IMR-90 (cell line): ENCODE data around the gene MYH13. TPM values are rescaled to one million over a fixed set of nuclear protein-coding genes. Genes with fewer than 3 reads are reported as not detected.

Source experiments
- ATAC-seq: fragments of 200-7000 bp; cut with Tn5 transposase; 2 replicates; pipeline ENCODE4 v1.9.1; 2020; ENCODE audit warnings: low read depth, mild to moderate bottlenecking, moderate library complexity
- BruUV-seq: library from RNA; stranded (reverse); fragments of 400-500 nt; replicated peaks from 2 replicates; lab custom pipeline; 2021; lab: Mats Ljungman, UMichigan
- CTCF ChIA-PET: fragments of 300-600 bp; formaldehyde crosslinking; extraction: SDS; loops from one replicate; lab custom pipeline; 2021; ENCODE audit warnings: antibody characterized with exemption; lab: Yijun Ruan, JAX
- POLR2A ChIA-PET: fragments of 300-600 bp; sonication (Branson Sonifier 250); formaldehyde crosslinking; loops from one replicate; lab custom pipeline; 2022; ENCODE audit warnings: antibody characterized with exemption; ENCODE audit not compliant: unreplicated experiment; lab: Charles Lee
- DNase-seq: peaks from one replicate; pipeline ENCODE4 v3.0.0; 2013
- H2AFZ ChIP-seq: replicated peaks from 2 replicates; pipeline ENCODE3; 2013; ENCODE audit warnings: low read length, mild to moderate bottlenecking; ENCODE audit not compliant: poor library complexity
- H2AK5ac ChIP-seq: 2 replicates; pipeline ENCODE4 v1.6.1; 2013; ENCODE audit warnings: low read depth, low read length, inconsistent platforms
- H2AK9ac ChIP-seq: replicated peaks from 2 replicates; pipeline ENCODE3; 2013; ENCODE audit warnings: mild to moderate bottlenecking, low read depth, low read length, moderate library complexity; ENCODE audit not compliant: poor library complexity
- H2BK120ac ChIP-seq: 2 replicates; pipeline ENCODE4 v1.6.1; 2013; ENCODE audit warnings: low read depth, low read length, inconsistent platforms
- H2BK15ac ChIP-seq: 3 replicates; pipeline ENCODE4 v1.6.1; 2013; ENCODE audit warnings: low read depth, low read length, inconsistent platforms
- H2BK20ac ChIP-seq: 2 replicates; pipeline ENCODE4 v1.6.1; 2013; ENCODE audit warnings: low read depth, mild to moderate bottlenecking, inconsistent platforms, low read length, moderate library complexity
- H2BK5ac ChIP-seq: 2 replicates; pipeline ENCODE4 v1.6.1; 2013; ENCODE audit warnings: mild to moderate bottlenecking, low read depth, low read length, inconsistent platforms; ENCODE audit not compliant: poor library complexity, severe bottlenecking
- H3K14ac ChIP-seq: replicated peaks from 2 replicates; pipeline ENCODE4 v1.6.1; 2013; ENCODE audit warnings: low read depth, low read length, inconsistent platforms
- H3K18ac ChIP-seq: 2 replicates; pipeline ENCODE4 v1.6.1; 2013; ENCODE audit warnings: low read depth, low read length, control low read depth
- H3K23ac ChIP-seq: 2 replicates; pipeline ENCODE4 v1.6.1; 2013; ENCODE audit warnings: low read depth, low read length, inconsistent platforms
- H3K27ac ChIP-seq: 2 replicates; pipeline ENCODE4 v1.5.1; 2013; ENCODE audit warnings: mild to moderate bottlenecking, control low read depth, low read length; ENCODE audit not compliant: insufficient read depth
- H3K27me3 ChIP-seq: 2 replicates; pipeline ENCODE4 v1.6.1; 2013; ENCODE audit warnings: low read length; ENCODE audit not compliant: control insufficient read depth, insufficient read depth
- H3K36me3 ChIP-seq: 2 replicates; pipeline ENCODE4 v1.6.1; 2013; ENCODE audit warnings: low read length, mixed read lengths; ENCODE audit not compliant: control insufficient read depth, insufficient read depth
- H3K4ac ChIP-seq: 2 replicates; pipeline ENCODE4 v1.6.1; 2013; ENCODE audit warnings: low read depth, low read length, inconsistent platforms
- H3K4me1 ChIP-seq: 2 replicates; pipeline ENCODE4 v1.6.1; 2013; ENCODE audit warnings: low read length, mixed read lengths; ENCODE audit not compliant: control insufficient read depth, insufficient read depth
- H3K4me2 ChIP-seq: 2 replicates; pipeline ENCODE4 v1.6.1; 2013; ENCODE audit warnings: low read depth, mild to moderate bottlenecking, control low read depth, low read length, moderate library complexity
- H3K4me3 ChIP-seq: 2 replicates; pipeline ENCODE4 v1.5.1; 2013; ENCODE audit warnings: low read depth, mild to moderate bottlenecking, control low read depth, low read length, moderate library complexity; ENCODE audit not compliant: insufficient read depth
- H3K56ac ChIP-seq: 2 replicates; pipeline ENCODE4 v1.6.1; 2013; ENCODE audit warnings: low read length, inconsistent platforms; ENCODE audit not compliant: insufficient read depth; ENCODE audit errors: extremely low read depth
- H3K79me1 ChIP-seq, 2 experiments: 2 replicates each; pipeline ENCODE4 v1.6.1; 2013; ENCODE audit warnings: low read length in 2 of 2, inconsistent platforms in 1 of 2, low read depth in 1 of 2
- H3K9ac ChIP-seq: 2 replicates; pipeline ENCODE4 v1.6.1; 2013; ENCODE audit warnings: low read depth, low read length, control low read depth
- H3K9me1 ChIP-seq: 2 replicates; pipeline ENCODE4 v1.6.1; 2013; ENCODE audit warnings: low read length, inconsistent platforms; ENCODE audit not compliant: insufficient read depth
- H3K9me3 ChIP-seq: 2 replicates; pipeline ENCODE4 v1.6.1; 2013; ENCODE audit warnings: low read length; ENCODE audit not compliant: control insufficient read depth, insufficient read depth
- H4K20me1 ChIP-seq: 2 replicates; pipeline ENCODE4 v1.6.1; 2013; ENCODE audit warnings: low read length, inconsistent platforms; ENCODE audit not compliant: insufficient read depth
- H4K5ac ChIP-seq: 2 replicates; pipeline ENCODE4 v1.6.1; 2013; ENCODE audit warnings: mild to moderate bottlenecking, low read depth, low read length, control low read depth
- H4K8ac ChIP-seq, 2 experiments: 2 replicates each; pipeline ENCODE4 v1.6.1; 2013; ENCODE audit warnings: low read depth in 2 of 2, low read length in 2 of 2, control low read depth in 1 of 2, inconsistent platforms in 1 of 2
- H4K91ac ChIP-seq: 2 replicates; pipeline ENCODE4 v1.6.1; 2013; ENCODE audit warnings: low read depth, low read length, inconsistent platforms; ENCODE audit not compliant: insufficient read depth
- BHLHE40 ChIP-seq: fragments of 150-350 bp; IDR thresholded peaks from 2 replicates; pipeline ENCODE4 v1.6.1; 2016; ENCODE audit warnings: mild to moderate bottlenecking, low read depth, low read length
- CEBPB ChIP-seq: IDR thresholded peaks from 2 replicates; pipeline ENCODE4 v1.6.1; 2012; ENCODE audit warnings: low read depth, low read length, improper control_type of control experiment
- FOS ChIP-seq: fragments of 150-350 bp; IDR thresholded peaks from 2 replicates; pipeline ENCODE4 v1.6.1; 2016; ENCODE audit warnings: low read depth, low read length
- MAFK ChIP-seq: IDR thresholded peaks from 2 replicates; pipeline ENCODE4 v1.6.1; 2012; ENCODE audit warnings: low read depth, low read length, improper control_type of control experiment
- MAZ ChIP-seq: IDR thresholded peaks from 2 replicates; pipeline ENCODE4 v1.6.1; 2012; ENCODE audit warnings: low read depth, mild to moderate bottlenecking, low read length, improper control_type of control experiment, moderate library complexity, borderline replicate concordance
- MXI1 ChIP-seq: IDR thresholded peaks from 2 replicates; pipeline ENCODE4 v1.6.1; 2012; ENCODE audit warnings: low read depth, mild to moderate bottlenecking, low read length, moderate library complexity, borderline replicate concordance
- NFE2L2 ChIP-seq: fragments of 150-350 bp; IDR thresholded peaks from 2 replicates; pipeline ENCODE4 v1.6.1; 2016; ENCODE audit warnings: low read depth, mild to moderate bottlenecking, low read length
- POLR2A ChIP-seq: IDR thresholded peaks from 2 replicates; pipeline ENCODE4 v1.6.1; 2012; ENCODE audit warnings: mild to moderate bottlenecking, low read depth, low read length
- RAD21 ChIP-seq: IDR thresholded peaks from 2 replicates; pipeline ENCODE4 v1.6.1; 2012; ENCODE audit warnings: low read length, improper control_type of control experiment
- RFX5 ChIP-seq: IDR thresholded peaks from 2 replicates; pipeline ENCODE4 v1.8.0; 2012; ENCODE audit warnings: low read depth, mild to moderate bottlenecking, low read length, moderate library complexity
- SMC3 ChIP-seq: fragments of 150-350 bp; IDR thresholded peaks from 2 replicates; pipeline ENCODE4 v1.6.1; 2016; ENCODE audit warnings: low read depth, mild to moderate bottlenecking, antibody characterized with exemption, low read length, moderate library complexity
- WGBS, 2 experiments: methylation state at CpG; one replicate each; pipeline versions ENCODE4 v1.1.5 to v1.1.7; 2013; ENCODE audit warnings: missing lambda C conversion rate in 2 of 2; ENCODE audit not compliant: insufficient read length in 1 of 2; ENCODE audit errors: extremely low coverage in 2 of 2; 5-methylcytosine and 5-hydroxymethylcytosine counted together
- dilution Hi-C: fragments of 300-500 bp; cut with HindIII; formaldehyde crosslinking; loops from one replicate; pipeline ENCODE4 v1.14.3; 2018; ENCODE audit warnings: low sequenced_read_pairs; ENCODE audit not compliant: unreplicated experiment
- in situ Hi-C: fragments of 300-500 bp; cut with MboI; formaldehyde crosslinking; loops from 3 replicates; pipeline ENCODE4 v1.14.3; 2019; ENCODE audit warnings: low sequenced_read_pairs, inconsistent platforms, mixed read lengths
- intact Hi-C: fragments of 100-400 bp; cut with micrococcal nuclease; formaldehyde crosslinking; loops from 2 replicates; pipeline ENCODE4 v1.10.0; 2022
- polyA plus RNA-seq, 3 experiments: library from polyadenylated mRNA; depleted of rRNA; stranded (reverse); fragments of >200 nt; gene quantifications; 2 replicates each; pipeline ENCODE4 v1.2.3, GENCODE V29; 2012; ENCODE audit warnings: low replicate concordance in 1 of 3
- total RNA-seq: library from RNA; depleted of rRNA; stranded (reverse); fragments of >200 nt; gene quantifications from 2 replicates; pipeline ENCODE4 v1.2.3, GENCODE V29; 2012
- TF ChIP-seq, protein P1 (sequence below): fragments of 150-350 bp; IDR thresholded peaks from 2 replicates; pipeline ENCODE4 v1.6.1; 2016; ENCODE audit warnings: low read depth, mild to moderate bottlenecking, low read length, moderate library complexity, borderline replicate concordance
- TF ChIP-seq, protein P2 (sequence below): fragments of 150-350 bp; IDR thresholded peaks from 2 replicates; pipeline ENCODE4 v1.6.1; 2017; ENCODE audit warnings: mild to moderate bottlenecking, antibody characterized with exemption, low read length, low read depth
- TF ChIP-seq, protein P3 (sequence below): conservative IDR thresholded peaks from 2 replicates; pipeline ENCODE4 v1.5.1; 2012; ENCODE audit warnings: mild to moderate bottlenecking, low read depth, low read length, improper control_type of control experiment

MYH13 gene
- total and polyA plus RNA-seq, 2 of the 4 experiments (the other 2 are of a cell fraction), result not detected

DNA sequence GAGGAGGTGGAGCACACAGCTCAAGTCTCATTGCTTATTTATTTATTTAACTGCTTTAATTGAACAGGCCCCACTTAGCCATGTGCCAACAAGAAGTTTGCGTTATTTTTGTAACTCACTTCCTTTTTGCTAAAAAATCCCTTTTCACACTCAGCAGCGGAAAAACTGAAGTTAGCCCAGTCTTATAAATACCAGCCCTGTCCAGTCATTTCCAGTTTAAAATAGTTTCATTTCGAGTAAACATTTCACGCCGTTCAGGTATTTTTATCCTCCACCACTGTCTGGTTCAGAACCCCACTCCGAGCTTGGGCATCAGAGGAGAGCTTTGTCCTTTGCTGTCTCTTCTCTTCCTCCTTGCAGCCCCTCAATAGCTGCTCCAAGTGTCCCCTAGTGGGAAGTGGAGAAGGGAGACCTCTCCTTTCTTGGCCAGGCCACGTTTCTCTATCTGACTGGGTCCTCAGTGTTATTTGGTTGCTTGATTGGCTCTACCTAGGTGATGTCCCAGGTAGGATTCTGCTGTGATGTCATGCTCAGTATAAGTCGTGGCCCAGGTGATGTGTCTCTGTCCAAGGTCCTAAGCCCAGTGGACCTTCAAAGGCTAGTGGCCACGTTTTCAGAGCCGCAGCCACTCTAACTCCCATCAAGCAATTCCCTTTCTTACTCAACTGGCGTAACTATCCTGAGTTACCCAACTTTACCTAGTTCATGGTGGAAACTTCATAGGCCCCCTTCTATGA lies 121.4 kb downstream of the MYH13 start:
- Histone ChIP-seq H3K79me1 (no peaks in the 10 kb centered on the region), H3K27ac (no peak overlapping the region), H3K56ac (no peak overlapping the region), H2AK9ac (no peak overlapping the region), H3K36me3 (no peaks in the 10 kb centered on the region), H3K4me3 (no peak overlapping the region), H3K9ac (no peak overlapping the region), H3K27me3 (no peaks in the 10 kb centered on the region), H3K4me1 (no peaks in the 10 kb centered on the region), H4K8ac (no peak overlapping the region), H3K9me3 (no peaks in the 10 kb centered on the region), H2BK20ac (no peak overlapping the region), H3K9me1 (no peaks in the 10 kb centered on the region), H2BK15ac (no peak overlapping the region), H2BK120ac (no peak overlapping the region), H3K18ac (no peak overlapping the region), H4K91ac (no peak overlapping the region), H2BK5ac (no peak overlapping the region), H3K4me2 (no peak overlapping the region), H3K23ac (no peak overlapping the region), H3K14ac (no peak overlapping the region), H4K20me1 (no peaks in the 10 kb centered on the region), H2AK5ac (no peak overlapping the region), H3K4ac (no peak overlapping the region), H4K5ac (no peak overlapping the region), H2AFZ (no peak overlapping the region)
- ChIA-PET POLR2A (no interaction called here), CTCF (interaction anchor here (1.1 kb wide), 1 partner anchor 14 kb away, joined by 3 read pairs; no protein-coding TSS in a partner anchor)
- TF ChIP-seq MAFK, result no peak
- no peak for TF ChIP-seq NFE2L2
- TF ChIP-seq SMC3, result no peak
- TF ChIP-seq MAZ, result no peak
- no peak for TF ChIP-seq BHLHE40
- no peak for TF ChIP-seq CEBPB
- no peak for TF ChIP-seq POLR2A
- TF ChIP-seq RFX5, result no peak
- TF ChIP-seq, protein P1, sequence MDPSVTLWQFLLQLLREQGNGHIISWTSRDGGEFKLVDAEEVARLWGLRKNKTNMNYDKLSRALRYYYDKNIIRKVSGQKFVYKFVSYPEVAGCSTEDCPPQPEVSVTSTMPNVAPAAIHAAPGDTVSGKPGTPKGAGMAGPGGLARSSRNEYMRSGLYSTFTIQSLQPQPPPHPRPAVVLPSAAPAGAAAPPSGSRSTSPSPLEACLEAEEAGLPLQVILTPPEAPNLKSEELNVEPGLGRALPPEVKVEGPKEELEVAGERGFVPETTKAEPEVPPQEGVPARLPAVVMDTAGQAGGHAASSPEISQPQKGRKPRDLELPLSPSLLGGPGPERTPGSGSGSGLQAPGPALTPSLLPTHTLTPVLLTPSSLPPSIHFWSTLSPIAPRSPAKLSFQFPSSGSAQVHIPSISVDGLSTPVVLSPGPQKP, result no peak
- TF ChIP-seq, protein P2, sequence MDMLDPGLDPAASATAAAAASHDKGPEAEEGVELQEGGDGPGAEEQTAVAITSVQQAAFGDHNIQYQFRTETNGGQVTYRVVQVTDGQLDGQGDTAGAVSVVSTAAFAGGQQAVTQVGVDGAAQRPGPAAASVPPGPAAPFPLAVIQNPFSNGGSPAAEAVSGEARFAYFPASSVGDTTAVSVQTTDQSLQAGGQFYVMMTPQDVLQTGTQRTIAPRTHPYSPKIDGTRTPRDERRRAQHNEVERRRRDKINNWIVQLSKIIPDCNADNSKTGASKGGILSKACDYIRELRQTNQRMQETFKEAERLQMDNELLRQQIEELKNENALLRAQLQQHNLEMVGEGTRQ, result no peak
- TF ChIP-seq RAD21, result no peak
- TF ChIP-seq, protein P3, sequence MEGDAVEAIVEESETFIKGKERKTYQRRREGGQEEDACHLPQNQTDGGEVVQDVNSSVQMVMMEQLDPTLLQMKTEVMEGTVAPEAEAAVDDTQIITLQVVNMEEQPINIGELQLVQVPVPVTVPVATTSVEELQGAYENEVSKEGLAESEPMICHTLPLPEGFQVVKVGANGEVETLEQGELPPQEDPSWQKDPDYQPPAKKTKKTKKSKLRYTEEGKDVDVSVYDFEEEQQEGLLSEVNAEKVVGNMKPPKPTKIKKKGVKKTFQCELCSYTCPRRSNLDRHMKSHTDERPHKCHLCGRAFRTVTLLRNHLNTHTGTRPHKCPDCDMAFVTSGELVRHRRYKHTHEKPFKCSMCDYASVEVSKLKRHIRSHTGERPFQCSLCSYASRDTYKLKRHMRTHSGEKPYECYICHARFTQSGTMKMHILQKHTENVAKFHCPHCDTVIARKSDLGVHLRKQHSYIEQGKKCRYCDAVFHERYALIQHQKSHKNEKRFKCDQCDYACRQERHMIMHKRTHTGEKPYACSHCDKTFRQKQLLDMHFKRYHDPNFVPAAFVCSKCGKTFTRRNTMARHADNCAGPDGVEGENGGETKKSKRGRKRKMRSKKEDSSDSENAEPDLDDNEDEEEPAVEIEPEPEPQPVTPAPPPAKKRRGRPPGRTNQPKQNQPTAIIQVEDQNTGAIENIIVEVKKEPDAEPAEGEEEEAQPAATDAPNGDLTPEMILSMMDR, result no peak
- no peak for TF ChIP-seq MXI1
- TF ChIP-seq FOS, result no peak
- ATAC-seq (no peak), DNase-seq (no peak)
- WGBS, 2 experiments, result 100% methylated on average over 1 of the region's 11 CpGs; no CpG with 5 or more reads in 1 of the 2 experiments
- in situ Hi-C loops (no loop called here), dilution Hi-C loops (no loop called here), intact Hi-C loops (no loop called here)
- no TSS peak for BruUV-seq
